Measurements from ENCODE around the gene KIFBP.
"Not testable (repeated sequence)": the region's sequence is repeated elsewhere in the genome, so short reads cannot be mapped to it uniquely, and the experiment has no call there.

Gene KIFBP

GRCh38 chr10:68988530-68989316, at the start of gene KIFBP:
KIFBP (plus strand) TSS chr10:68988803; CDS start chr10:68988833, 30 bp downstream.
- peak within 1 kb of the TSS; percentile 96 for H3K4me3 ChIP-seq (ENCODE audit: low read depth, low read length)
- TF ChIP-seq CTCF (conservative IDR thresholded peaks at IDR 0.05; ENCODE audit: low read depth, low read length): peak; percentile 79
- DNase-seq (ENCODE audit: low read depth): peak; percentile 99

GRCh38 chr10:68938884-68939283, 49.7 kb upstream of the KIFBP start:
- no peak for TF ChIP-seq CTCF (conservative IDR thresholded peaks at IDR 0.05; ENCODE audit: low read depth, low read length)
- no peak for DNase-seq (ENCODE audit: low read depth)
- H3K4me3 ChIP-seq (ENCODE audit: low read depth, low read length): no peak overlapping the region

- not testable (repeated sequence) for DNase-seq (ENCODE audit: low read depth); H3K4me3 ChIP-seq (ENCODE audit: low read depth, low read length)
These were observed 47.7 kb upstream of the KIFBP start for GRCh38 chr10:68940917-68941316.

- no peak for TF ChIP-seq CTCF (conservative IDR thresholded peaks at IDR 0.05; ENCODE audit: low read depth, low read length)
- DNase-seq (ENCODE audit: low read depth): no peak
- no peak overlapping the region for H3K4me3 ChIP-seq (ENCODE audit: low read depth, low read length)
These were observed 38.0 kb upstream of the KIFBP start for GRCh38 chr10:68950598-68950997.

- H3K4me3 ChIP-seq (ENCODE audit: low read depth, low read length): no peak overlapping the region
- DNase-seq (ENCODE audit: low read depth): no peak
These were observed 33.7 kb upstream of the KIFBP start for GRCh38 chr10:68954904-68955303.

GRCh38 chr10:68955355-68955831, 33.2 kb upstream of the KIFBP start:
- no peak for TF ChIP-seq CTCF (conservative IDR thresholded peaks at IDR 0.05; ENCODE audit: low read depth, low read length)
- peak overlapping the region; percentile 99 for H3K4me3 ChIP-seq (ENCODE audit: low read depth, low read length)
- no peak for DNase-seq (ENCODE audit: low read depth)

More at GRCh38 chr10:68954904-68955303, 33.7 kb upstream of the KIFBP start:
- TF ChIP-seq CTCF (conservative IDR thresholded peaks at IDR 0.05; ENCODE audit: low read depth, low read length): no peak

- peak; percentile 73 for TF ChIP-seq CTCF (conservative IDR thresholded peaks at IDR 0.05; ENCODE audit: low read depth, low read length)
- DNase-seq (ENCODE audit: low read depth): peak; percentile 95
- H3K4me3 ChIP-seq (ENCODE audit: low read depth, low read length): peak within 1 kb of the TSS; percentile 99
These were observed 32.6 kb upstream of the KIFBP start, which contains the start of gene DDX21 for GRCh38 chr10:68955832-68956532. DDX21 (plus strand) TSS chr10:68956170; CDS start chr10:68956226, 56 bp downstream.

Data from choroid plexus epithelial cell (primary cell).